Stimulated activated CD8-positive, alpha-beta memory T cell treated with anti-CD3 and anti-CD28 coated beads, Interleukin-2, amount 100 ng/mL, for 1 hour (primary cell): ENCODE data around the gene SHH.
"Not testable (repeated sequence)": the region's sequence is repeated elsewhere in the genome, so short reads cannot be mapped to it uniquely, and the experiment has no call there.

Source experiments
- DNase-seq, 2 donors: peaks; one replicate each; pipeline ENCODE4 v3.0.0-alpha.2; 2020; ENCODE audit warnings: low read depth in 2 of 2

SHH gene

GRCh38 chr7:155819186-155819585, 6.9 kb upstream of the SHH start:
- DNase-seq: no peak

DNA sequence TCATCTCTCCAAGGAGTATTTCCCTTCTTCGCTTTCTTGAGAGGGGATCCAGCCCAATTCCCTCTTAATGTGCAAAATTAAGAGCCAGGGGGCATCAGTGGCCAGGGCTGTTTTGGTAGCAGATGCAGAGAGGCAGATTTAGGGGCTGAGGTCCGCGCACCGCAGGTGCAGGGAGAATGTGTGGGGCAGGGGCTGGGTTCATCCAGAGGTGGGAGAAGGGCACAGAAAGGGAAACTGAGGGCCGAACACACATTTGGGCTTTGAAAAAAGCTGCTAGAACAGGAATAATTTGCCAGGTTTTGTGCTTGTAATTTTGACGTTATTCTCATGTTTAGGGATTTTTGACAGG, 6.5 kb upstream of the SHH start:
- no peak for DNase-seq

DNA sequence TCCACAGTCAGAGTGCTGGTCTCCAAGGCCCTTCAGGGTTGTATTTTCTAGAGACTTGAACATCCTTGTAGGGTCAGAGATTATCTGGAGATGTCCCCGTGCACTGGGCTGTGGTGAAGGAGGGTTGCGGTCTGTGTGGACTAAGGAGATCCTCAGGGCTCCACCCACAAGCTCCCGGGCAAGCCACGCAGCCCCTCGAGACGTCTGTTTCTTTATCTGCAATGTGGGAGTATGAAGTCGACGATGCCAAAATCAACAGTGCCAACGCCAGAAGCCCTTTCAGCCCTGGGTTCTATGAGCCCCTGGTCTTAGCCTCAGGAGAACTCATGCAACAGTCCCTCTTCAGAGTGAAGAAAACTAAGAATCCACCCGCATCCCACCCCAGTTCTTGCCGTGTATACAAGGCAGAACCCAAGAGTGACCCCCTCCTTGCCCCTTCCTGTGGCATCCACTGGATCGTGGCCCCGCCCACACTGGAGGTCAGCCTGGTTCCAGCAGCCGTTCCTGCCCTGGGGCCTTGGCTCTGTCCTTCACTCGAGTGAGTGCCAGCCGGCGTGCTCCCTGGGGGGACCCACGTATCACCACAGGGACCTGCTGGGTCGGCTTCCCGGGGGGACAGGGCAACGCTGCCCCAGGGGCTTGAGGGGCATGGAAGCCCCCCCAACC, 6.0 kb upstream of the SHH start:
- no peak for DNase-seq

- not testable (repeated sequence) for DNase-seq
Measured at GRCh38 chr7:155817515-155817914, 5.3 kb upstream of the SHH start.

- no peak for DNase-seq
Measured at GRCh38 chr7:155816996-155817395, 4.7 kb upstream of the SHH start.

- no peak for DNase-seq
Measured at GRCh38 chr7:155816192-155816508, 3.9 kb upstream of the SHH start.

GRCh38 chr7:155815332-155816191, 3.3 kb upstream of the SHH start:
- DNase-seq: peak in 1 of 2 donors; percentile 30

DNA sequence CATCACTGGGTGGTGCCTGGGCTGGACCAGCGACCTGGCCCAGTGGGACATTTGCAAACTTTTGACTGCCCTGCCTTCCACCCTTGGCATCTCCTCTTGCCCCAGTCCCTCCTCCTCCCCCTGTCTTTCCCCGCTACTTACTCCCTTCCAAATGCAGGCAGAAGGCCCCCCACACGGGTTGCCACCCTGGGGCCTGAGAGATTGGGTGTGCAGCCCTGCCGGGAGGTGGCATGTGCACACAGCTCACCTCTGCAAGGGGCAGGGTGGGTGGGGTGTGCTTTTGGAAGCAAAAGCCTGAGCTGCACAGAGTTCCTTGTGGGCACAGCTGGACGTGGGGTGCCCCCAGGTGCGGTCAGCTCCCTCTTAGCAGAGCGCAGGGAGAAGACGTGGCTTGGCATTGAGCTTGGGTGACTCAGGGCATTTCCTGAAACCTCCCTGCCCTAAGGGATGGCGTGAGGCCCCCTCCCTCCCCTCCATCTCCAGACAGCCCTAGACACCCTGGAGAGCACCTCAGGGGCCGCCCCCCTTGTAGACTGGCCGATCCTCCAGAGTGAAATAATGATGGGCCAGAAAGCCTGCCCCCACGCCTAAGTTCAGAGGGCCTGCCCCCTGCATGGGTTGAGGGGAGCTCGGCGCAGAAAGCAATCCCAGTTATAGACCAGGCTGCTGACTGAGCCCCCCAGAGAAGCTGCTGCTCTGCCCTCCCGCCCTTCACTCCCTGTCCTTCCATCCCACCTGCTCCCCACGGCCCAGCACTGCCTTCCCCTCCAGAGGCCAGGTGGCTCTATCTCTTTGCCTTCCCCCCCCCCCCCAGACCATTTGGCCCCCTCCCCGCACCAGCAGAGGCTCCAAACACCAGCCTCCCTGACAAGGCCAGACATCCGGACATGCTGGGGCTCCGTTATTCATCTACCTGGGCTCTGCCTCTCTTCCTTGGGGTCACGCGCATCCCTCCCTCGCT, 2.3 kb upstream of the SHH start:
- DNase-seq: no peak

DNA sequence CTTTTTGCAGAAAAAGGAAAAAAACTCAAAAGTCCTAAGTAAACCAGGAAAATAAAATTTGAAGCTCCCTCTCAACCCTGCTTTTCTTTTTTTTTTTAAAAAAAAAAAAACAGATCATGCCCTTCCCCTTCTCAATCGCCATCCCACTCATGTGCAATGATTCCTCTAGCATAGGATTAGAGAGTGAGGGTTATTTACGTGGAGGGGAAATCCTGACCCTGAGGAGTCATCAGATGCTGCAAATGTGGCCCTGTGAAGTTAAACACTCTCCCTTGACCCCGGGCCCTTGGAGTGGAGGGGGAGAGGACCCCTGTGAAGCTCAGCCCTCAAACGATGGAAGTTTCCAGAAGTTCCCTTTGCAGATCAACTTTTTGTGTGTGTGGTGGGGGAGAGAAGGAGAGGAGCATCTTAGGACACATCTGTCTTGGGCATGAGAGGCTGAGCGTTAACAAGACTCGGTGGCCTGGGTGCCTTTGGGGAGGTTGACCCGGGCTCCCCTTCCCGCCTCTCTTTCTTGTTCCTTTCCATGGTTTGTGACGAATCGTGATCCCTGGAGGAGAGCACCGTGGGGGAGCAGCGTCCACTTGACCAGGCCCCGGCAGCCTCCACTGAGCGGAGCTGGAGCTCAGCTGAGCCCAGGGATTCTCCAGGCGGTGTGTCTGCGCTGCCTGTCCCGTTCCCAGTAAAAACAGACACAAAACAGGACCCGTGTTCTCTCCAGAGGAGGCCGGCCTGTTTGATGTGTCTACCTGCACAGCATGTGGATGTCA, 1.5 kb upstream of the SHH start:
- DNase-seq: no peak

GRCh38 chr7:155813125-155813524, 862 bp upstream of the SHH start:
- DNase-seq: no peak

DNA sequence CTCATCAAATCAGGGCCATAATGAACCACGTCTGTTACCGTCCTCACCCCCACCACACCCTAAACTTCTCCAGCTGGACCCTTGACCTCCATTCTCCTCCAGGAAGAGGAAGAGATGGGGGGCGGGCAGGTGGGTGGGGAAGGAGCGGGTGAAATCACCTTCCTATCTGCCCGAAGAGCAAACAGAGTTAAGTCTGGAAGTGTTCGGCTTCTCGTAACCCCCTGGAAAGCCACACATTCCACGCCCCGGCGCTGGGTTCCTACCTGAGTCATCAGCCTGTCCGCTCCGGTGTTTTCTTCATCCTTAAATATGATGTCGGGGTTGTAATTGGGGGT, 736 bp downstream of the SHH start:
- DNase-seq: no peak

GRCh38 chr7:155810770-155811559, 1.3 kb downstream of the SHH start:
- no peak for DNase-seq

DNA sequence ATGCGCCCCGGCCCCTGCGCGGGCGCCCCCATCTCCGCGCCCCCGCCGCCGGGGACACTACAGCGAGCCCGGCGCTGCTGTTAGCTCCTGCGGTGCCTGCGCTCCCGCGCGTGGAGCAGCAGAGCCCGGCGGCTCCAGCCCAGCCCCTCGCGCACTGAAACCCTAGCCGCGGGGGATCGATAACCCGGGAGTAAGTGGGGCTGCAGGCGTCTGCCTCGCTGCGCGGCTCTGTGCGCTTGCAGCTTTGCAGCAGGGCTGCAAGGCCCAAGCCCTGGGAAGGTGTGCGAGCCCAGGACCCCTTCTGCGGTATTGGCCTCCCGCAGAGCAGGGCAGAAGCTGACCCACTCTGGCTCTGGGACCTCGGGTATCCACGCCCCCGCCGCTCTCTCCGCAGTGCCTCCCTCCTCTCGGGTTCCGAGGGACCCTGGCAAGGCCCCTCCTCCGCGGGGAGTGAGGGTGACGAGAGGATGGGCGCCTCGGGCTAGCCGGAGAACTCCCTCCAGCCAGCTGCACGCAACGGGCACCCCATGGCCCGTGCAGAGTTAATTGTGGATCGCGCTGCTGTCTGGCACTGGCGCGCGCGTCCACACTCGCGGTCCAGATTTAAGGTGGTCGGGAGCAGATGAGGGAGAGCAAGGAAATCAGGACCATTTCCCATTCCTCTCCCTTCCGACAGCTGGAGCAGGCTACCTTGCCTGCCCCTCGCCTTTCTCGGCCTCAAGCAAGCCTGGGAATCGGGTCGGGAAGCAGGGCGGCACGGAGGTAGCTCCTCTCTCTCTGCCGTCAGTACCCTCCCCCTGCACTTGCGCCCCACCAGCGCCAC, 2.1 kb downstream of the SHH start:
- DNase-seq: no peak

GRCh38 chr7:155809332-155809946, 2.8 kb downstream of the SHH start:
- no peak for DNase-seq

GRCh38 chr7:155808549-155809331, 3.5 kb downstream of the SHH start:
- no peak for DNase-seq

DNA sequence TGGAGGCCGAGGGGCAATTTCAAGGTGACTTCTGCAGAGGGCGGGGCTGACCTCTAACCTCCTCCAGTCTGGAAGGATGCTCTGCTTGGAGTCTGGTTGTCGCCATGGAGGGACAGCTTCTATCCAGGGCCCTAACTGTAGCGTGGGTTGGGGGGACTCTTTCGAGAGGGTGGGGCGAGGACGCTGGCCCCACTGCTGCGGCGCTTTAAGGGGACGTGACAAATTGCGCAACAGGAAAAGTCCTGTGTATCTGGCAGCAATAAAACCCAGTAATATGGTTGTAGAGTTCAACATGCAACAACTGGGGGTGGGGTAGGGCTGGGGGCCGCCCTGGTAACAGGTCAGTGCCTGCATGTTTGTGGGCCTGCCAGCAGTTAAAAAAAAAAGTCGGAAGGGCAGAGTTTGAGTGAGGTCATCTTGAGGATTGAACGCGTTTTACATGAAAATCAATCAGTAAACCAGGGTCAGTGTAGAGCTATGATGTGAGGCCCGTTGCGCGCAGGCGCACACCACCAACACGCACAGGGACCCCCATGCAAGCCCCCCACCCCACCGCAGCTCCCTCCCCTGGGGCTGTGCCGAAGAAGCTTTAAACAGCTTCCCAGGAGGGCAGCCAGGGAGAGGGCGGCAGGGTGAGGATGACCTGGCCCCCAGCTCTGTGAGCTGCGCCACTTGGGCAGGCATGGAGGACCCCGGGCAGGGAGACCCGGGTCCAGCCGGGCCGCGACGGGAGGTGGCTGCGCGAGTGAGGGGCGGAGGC, 4.3 kb downstream of the SHH start:
- no peak for DNase-seq

- no peak for DNase-seq
Measured at GRCh38 chr7:155807065-155807671, 5.1 kb downstream of the SHH start.
